GOT3 (cell line): ENCODE data around the gene SYNGAP1.
A peak's percentile ranks its signal among the peaks of the same experiment; 100 is the strongest.

Experiments
- DNase-seq: peaks from one replicate; lab custom pipeline; 2025; ENCODE audit warnings: mixed read lengths; lab: John Stamatoyannopoulos, UW

The SYNGAP1 gene

GRCh38 chr6:33404884-33405283 is 15.0 kb upstream of the SYNGAP1 start:
- no peak for DNase-seq

GRCh38 chr6:33405386-33405940 is 14.4 kb upstream of the SYNGAP1 start:
- DNase-seq = no peak

- DNase-seq = no peak
Observed at GRCh38 chr6:33406126-33406525, 13.7 kb upstream of the SYNGAP1 start.

GRCh38 chr6:33407132-33407718 is 12.6 kb upstream of the SYNGAP1 start:
- no peak for DNase-seq

GRCh38 chr6:33410050-33410710 is 9.7 kb upstream of the SYNGAP1 start:
- DNase-seq = peak; percentile 99

GRCh38 chr6:33410711-33411631 is 8.9 kb upstream of the SYNGAP1 start, which contains the start of gene PHF1:
PHF1 (plus strand) TSS chr6:33411014; CDS start chr6:33412264, 1,250 bp downstream.
- peak; percentile 87 for DNase-seq

GRCh38 chr6:33411632-33412005 is 8.2 kb upstream of the SYNGAP1 start:
- no peak for DNase-seq

GRCh38 chr6:33412140-33413009 is 7.5 kb upstream of the SYNGAP1 start:
- no peak for DNase-seq

GRCh38 chr6:33413241-33414120 is 6.4 kb upstream of the SYNGAP1 start:
- no peak for DNase-seq

- DNase-seq = no peak
Observed at GRCh38 chr6:33414592-33415271, 5.1 kb upstream of the SYNGAP1 start.

- no peak for DNase-seq
Observed at GRCh38 chr6:33415831-33416230, 4.0 kb upstream of the SYNGAP1 start.

- no peak for DNase-seq
Observed at GRCh38 chr6:33416386-33417127, 3.3 kb upstream of the SYNGAP1 start.

- DNase-seq = no peak
Observed at GRCh38 chr6:33417128-33417902, 2.5 kb upstream of the SYNGAP1 start.

GRCh38 chr6:33417903-33418689 is 1.8 kb upstream of the SYNGAP1 start, which contains the start of gene CUTA:
CUTA (minus strand) TSS chr6:33418107; CDS start chr6:33418000, 107 bp downstream.
- DNase-seq = peak; percentile 96

GRCh38 chr6:33418690-33419291 is 1.1 kb upstream of the SYNGAP1 start:
- no peak for DNase-seq

GRCh38 chr6:33420491-33421343 is 852 bp downstream of the SYNGAP1 start:
- no peak for DNase-seq
